Naive thymus-derived CD8-positive, alpha-beta T cell (primary cell): ENCODE measurements around the gene CUL3. TPM values are rescaled to one million over a fixed set of nuclear protein-coding genes. Genes with fewer than 3 reads are reported as not detected.
A peak's percentile ranks its signal among the peaks of the same experiment; 100 is the strongest.
"Not testable (repeated sequence)": the region's sequence is repeated elsewhere in the genome, so short reads cannot be mapped to it uniquely, and the experiment has no call there.

Source experiments
- ATAC-seq, 2 donors: fragments of 150-1000 bp; cut with Tn5 transposase in 1 of 2; sonication (Bioruptor Pico), chemical (Tn5 transposase) in 1 of 2; 1 replicate in 1 of 2; 2 replicates in 1 of 2; pipeline ENCODE4 v1.10.0; 2021; ENCODE audit warnings: mild to moderate bottlenecking in 2 of 2, moderate library complexity in 2 of 2
- POLR2A ChIA-PET: fragments of 350-600 bp; sonication (Branson Sonifier 250); formaldehyde crosslinking; loops from one replicate; lab custom pipeline; 2021; ENCODE audit warnings: antibody characterized with exemption; lab: Charles Lee
- DNase-seq, 10 donors: peaks; one replicate each; pipeline versions ENCODE4 v3.0.0 to v3.0.0-alpha.2; 2020 to 2022
- H3K27ac Mint-ChIP-seq, 10 donors: one replicate each; pipeline ENCODE4 v1.8.0; 2020 to 2022; ENCODE audit warnings: mild to moderate bottlenecking in 10 of 10, mixed read lengths in 10 of 10, moderate library complexity in 4 of 10, inconsistent platforms in 1 of 10
- H3K27me3 Mint-ChIP-seq, 5 donors: one replicate each; pipeline ENCODE4 v1.8.0; 2021 to 2022; ENCODE audit warnings: mixed read lengths in 5 of 5
- H3K36me3 Mint-ChIP-seq, 3 donors: one replicate each; pipeline ENCODE4 v1.8.0; 2020 to 2022; ENCODE audit warnings: mixed read lengths in 3 of 3, mild to moderate bottlenecking in 2 of 3, inconsistent platforms in 1 of 3
- H3K4me1 Mint-ChIP-seq, 4 donors: one replicate each; pipeline ENCODE4 v1.8.0; 2021 to 2022; ENCODE audit warnings: mixed read lengths in 4 of 4
- H3K4me3 Mint-ChIP-seq, 10 donors: one replicate each; pipeline ENCODE4 v1.8.0; 2020 to 2022; ENCODE audit warnings: mild to moderate bottlenecking in 10 of 10, mixed read lengths in 10 of 10, moderate library complexity in 6 of 10, inconsistent platforms in 1 of 10
- H3K9me3 Mint-ChIP-seq, 9 donors: one replicate each; pipeline ENCODE4 v1.8.0; 2020 to 2022; ENCODE audit warnings: mixed read lengths in 9 of 9, mild to moderate bottlenecking in 3 of 9, inconsistent platforms in 1 of 9, moderate library complexity in 1 of 9
- polyA plus RNA-seq, 3 donors: library from polyadenylated mRNA; unstranded; fragments of 300-500 nt; fragmentation: Illumina TruSeq; gene quantifications; one replicate each; pipeline ENCODE4 v1.2.3, GENCODE V29; 2021
- total RNA-seq, 8 experiments: library from RNA in 2 of 8; stranded (reverse) in 2 of 8; gene quantifications; one replicate each; pipeline ENCODE4 v1.2.3 and lab custom pipeline; 2021 to 2026

CUL3 gene
- total and polyA plus RNA-seq, 5 experiments from 2014 or later, result 20.0 to 96.8 (median 57.0) TPM

DNA sequence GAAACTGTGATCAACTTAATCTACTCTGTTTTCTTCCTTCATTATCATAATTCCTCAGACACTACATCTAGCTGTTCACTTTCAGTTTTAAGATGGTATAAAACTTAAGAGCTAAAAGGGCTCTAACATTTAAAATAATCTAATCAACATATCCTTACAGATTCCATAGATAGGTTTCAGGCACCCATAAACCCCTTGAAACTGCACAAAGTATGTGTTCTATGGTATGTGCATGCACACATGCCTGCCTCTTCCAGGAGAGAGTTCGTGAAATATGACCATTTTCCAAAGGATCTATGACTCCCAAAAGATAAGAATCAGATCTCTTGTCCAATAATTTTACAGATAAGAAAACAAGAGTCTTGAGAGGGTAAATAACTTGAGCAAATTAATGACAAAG lies 59.4 kb downstream of the CUL3 start:
- POLR2A ChIA-PET, result no interaction called here

DNA sequence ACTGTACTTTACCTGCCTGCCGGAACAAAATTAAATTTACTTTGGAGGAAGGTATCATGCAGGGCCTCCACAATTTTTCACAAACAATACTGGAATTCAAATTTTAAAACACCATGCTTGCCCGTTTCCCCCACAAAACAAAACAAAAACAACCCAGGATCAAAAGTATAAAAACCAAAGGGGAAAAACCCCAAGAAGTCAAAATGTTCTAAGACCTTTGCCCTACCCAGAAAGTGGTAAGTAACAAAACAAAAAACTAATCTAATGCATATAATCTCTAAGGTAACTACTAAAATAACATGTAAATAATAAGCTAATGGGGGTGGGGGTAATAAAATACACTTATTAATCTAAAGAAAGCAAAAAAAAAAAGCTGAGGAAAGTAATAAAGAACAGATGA lies 60.5 kb downstream of the CUL3 start:
- Mint-ChIP-seq H3K4me1 (peaks cover 43 to 93% (median 76%) of the 10 kb centered on the region in 4 donors), H3K36me3 (peaks cover 0 to 20% (median 4%) of the 10 kb centered on the region in 3 donors), H3K27ac (peak overlapping the region; percentile 6 to 85 (median 45)), H3K4me3 (peak overlapping the region in 9 of 10 donors; percentile 43 to 80 (median 67)), H3K27me3 (no peaks in the 10 kb centered on the region), H3K9me3 (no peaks in the 10 kb centered on the region)
- POLR2A ChIA-PET, result interaction anchor here (0.7 kb wide), 1 partner anchor 51 kb away, joined by 3 read pairs; no protein-coding TSS in a partner anchor
- DNase-seq (no peak), ATAC-seq (no peak)

More for the DNA sequence above, 59.4 kb downstream of the CUL3 start:
- H3K4me1 Mint-ChIP-seq, result peaks cover 37 to 86% (median 69%) of the 10 kb centered on the region in 4 donors
- H3K27me3 Mint-ChIP-seq, result no peaks in the 10 kb centered on the region
- peaks cover 0 to 22% (median 13%) of the 10 kb centered on the region in 3 donors for H3K36me3 Mint-ChIP-seq
- ATAC-seq (no peak), DNase-seq (no peak)
- no peaks in the 10 kb centered on the region for H3K9me3 Mint-ChIP-seq
- H3K4me3 Mint-ChIP-seq, result peak overlapping the region in 8 of 10 donors; percentile 17 to 61 (median 41)
- peak overlapping the region in 4 of 10 donors; percentile 2 to 85 (median 56) for H3K27ac Mint-ChIP-seq

DNA sequence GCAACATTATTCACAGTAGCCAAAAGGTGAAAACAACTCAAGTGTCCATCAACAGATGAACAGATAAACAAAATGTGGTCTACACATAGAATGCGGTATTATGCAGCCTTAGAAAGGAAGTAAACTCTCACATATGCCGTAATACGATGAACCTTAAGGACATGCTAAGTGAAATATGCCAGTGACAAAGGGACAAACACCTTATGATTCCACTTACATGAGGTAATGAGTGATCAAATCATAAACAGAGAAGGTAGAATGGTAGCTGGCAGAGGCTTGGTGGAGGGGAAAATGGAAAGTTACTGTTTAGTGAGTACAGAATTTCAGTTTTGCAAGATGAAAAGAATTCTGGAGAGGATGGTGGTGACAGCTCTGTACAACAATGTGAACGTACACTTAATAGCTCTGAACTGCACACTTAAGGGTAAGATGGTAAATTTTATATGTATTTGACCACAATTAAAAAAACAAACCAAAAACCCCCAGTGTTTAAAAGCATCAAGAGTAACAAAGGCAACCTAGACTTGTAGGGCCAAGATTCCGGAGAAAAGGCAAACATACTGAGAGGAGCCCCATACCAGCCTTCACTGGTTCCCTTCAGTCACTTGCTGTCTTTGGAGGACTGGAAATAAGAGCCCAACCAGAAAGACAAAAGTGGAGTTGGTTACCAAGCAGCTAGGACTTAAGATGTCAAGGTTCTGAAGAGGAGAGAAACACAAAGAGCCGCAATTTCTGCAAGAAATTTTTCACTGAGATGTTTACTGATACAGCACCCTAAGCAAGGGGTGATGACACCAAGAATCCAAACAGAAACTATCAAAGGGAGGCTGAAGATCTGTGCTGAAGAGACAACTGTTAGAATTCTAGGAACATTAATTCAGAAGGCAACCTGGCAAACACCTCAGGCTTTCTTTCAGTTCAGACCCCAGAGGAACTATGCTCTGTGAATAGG lies 61.3 kb downstream of the CUL3 start:
- Mint-ChIP-seq H3K9me3 (no peaks in the 10 kb centered on the region), H3K36me3 (peaks cover 0 to 17% (median 0%) of the 10 kb centered on the region in 3 donors), H3K4me1 (peaks cover 43 to 94% (median 78%) of the 10 kb centered on the region in 4 donors), H3K27me3 (no peaks in the 10 kb centered on the region), H3K27ac (peak overlapping the region; percentile 9 to 85 (median 48)), H3K4me3 (peak overlapping the region; percentile 0 to 80 (median 66))
- peak in 3 of 10 donors; percentile 15 to 26 (median 17) for DNase-seq
- POLR2A ChIA-PET, result interaction anchor here (0.6 kb wide), 1 partner anchor 1869 kb away, joined by 3 read pairs; no protein-coding TSS in a partner anchor
- peak; percentile 51 to 57 for ATAC-seq

DNA sequence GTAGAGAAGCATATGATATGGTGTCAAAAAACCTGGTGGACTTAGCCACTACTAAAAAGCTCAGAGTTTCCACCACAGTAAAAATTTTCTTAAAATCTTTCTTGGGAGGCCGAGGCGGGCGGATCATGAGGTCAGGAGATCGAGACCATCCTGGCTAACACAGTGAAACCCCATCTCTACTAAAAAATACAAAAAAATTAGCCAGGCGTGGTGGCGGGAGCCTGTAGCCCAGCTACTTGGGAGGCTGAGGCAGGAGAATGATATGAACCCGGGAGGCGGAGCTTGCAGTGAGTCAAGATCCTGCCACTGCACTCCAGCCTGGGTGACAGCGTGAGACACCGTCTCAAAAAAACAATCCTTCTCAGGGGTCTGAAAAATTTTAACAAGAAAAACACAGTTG lies 62.7 kb downstream of the CUL3 start:
- H3K9me3 Mint-ChIP-seq, POLR2A ChIA-PET, ATAC-seq, H3K27me3 Mint-ChIP-seq, H3K4me3 Mint-ChIP-seq, DNase-seq: not testable (repeated sequence)
- Mint-ChIP-seq H3K27ac (peak overlapping the region in 1 of 10 donors; percentile 85), H3K4me1 (peaks cover 35 to 92% (median 74%) of the 10 kb centered on the region in 4 donors), H3K36me3 (peaks cover 0 to 14% (median 0%) of the 10 kb centered on the region in 3 donors)

DNA sequence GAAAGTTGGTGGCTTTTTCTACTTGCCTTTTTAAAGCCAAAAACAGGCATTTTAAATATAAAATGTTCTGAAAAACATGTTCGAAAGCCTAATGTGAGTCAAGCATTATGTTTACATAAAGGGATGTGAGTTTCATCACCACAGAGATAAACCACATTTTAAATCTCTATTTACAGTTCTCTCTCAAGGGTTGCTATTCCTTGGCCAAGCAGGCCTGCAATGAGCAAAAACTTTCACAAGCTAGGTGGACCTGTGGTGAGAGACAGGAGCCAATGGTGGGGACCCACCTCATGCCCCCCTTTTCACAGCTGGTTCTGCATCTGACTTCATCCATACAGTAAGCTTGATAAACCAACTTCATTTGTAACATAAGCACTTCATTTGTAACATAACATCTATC lies 65.1 kb downstream of the CUL3 start:
- H3K4me3 Mint-ChIP-seq, result peak overlapping the region in 8 of 10 donors; percentile 28 to 69 (median 44)
- peaks cover 27 to 89% (median 68%) of the 10 kb centered on the region in 4 donors for H3K4me1 Mint-ChIP-seq
- peak overlapping the region in 7 of 10 donors; percentile 31 to 89 (median 67) for H3K27ac Mint-ChIP-seq

DNA sequence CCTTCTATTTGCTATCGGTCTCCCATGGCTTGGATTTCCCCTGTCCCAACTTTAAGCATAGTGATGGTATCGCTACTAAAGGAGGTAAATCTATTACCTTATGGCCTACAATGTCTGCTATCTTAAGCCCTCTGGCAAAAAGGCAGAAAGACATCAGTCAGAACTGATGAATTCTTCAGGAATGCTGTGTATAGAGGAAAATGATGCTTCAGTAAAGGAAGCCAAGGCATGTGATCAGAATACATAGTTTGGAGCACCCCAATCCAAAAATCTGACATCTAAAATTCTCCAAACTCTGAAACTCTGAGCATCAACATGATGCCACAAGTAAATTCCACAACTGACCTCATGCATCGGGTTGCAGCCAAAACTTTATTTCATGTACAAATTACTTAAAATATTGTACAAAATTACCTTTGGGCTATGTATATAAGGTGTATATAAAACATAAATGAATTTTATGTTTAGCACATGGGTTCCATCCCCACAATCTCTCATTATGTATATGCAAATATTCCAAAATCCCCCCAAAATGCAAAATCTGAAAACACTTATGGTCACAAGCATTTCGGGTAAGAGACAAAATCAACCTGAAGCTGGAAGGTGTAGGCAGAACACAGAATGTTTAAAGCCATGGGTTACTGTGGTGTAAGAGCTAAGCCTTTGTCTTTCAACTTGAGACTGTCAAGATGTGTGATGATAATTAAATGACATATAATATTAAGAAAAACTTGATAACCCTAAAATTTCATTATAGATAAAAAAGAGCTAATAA lies 66.2 kb downstream of the CUL3 start:
- Mint-ChIP-seq H3K27ac (peak overlapping the region in 1 of 10 donors; percentile 89), H3K4me1 (peaks cover 18 to 84% (median 62%) of the 10 kb centered on the region in 4 donors), H3K36me3 (peaks cover 0 to 28% (median 7%) of the 10 kb centered on the region in 3 donors), H3K27me3 (no peaks in the 10 kb centered on the region), H3K4me3 (peak overlapping the region in 2 of 10 donors; percentile 17 to 36), H3K9me3 (no peaks in the 10 kb centered on the region)
- POLR2A ChIA-PET, result no interaction called here
- no peak for ATAC-seq
- no peak for DNase-seq

More for the DNA sequence above, 65.1 kb downstream of the CUL3 start:
- ATAC-seq (peak; percentile 37 to 47), DNase-seq (peak in 2 of 10 donors; percentile 8 to 27)
- POLR2A ChIA-PET, result no interaction called here
- no peaks in the 10 kb centered on the region for H3K9me3 Mint-ChIP-seq
- H3K27me3 Mint-ChIP-seq, result no peaks in the 10 kb centered on the region
- H3K36me3 Mint-ChIP-seq, result peaks cover 0 to 23% (median 6%) of the 10 kb centered on the region in 3 donors

DNA sequence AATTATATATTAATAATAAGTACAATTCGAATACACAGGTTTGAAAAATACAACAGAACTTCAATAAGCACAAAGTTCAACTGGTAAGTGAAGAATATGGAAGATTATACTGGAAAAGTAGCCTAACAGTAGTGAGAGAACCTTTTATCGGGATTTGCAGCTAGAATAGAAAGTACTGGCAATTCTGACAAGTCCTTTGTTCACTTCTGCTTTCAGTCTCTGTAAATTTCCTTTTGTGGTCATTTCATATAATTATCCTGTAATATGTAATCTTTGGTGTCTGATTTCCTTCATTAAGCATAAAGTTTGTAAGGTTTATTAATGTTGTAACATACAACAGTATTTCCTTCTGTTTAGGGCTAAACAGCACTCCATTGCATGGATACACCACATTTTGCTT lies 67.2 kb downstream of the CUL3 start:
- no peak for DNase-seq
- Mint-ChIP-seq H3K9me3 (no peaks in the 10 kb centered on the region), H3K27ac (peak overlapping the region in 3 of 10 donors; percentile 12 to 89 (median 19)), H3K36me3 (peaks cover 0 to 33% (median 14%) of the 10 kb centered on the region in 3 donors), H3K27me3 (no peaks in the 10 kb centered on the region), H3K4me1 (peaks cover 12 to 77% (median 56%) of the 10 kb centered on the region in 4 donors), H3K4me3 (peak overlapping the region in 1 of 10 donors; percentile 24)
- POLR2A ChIA-PET, result no interaction called here
- ATAC-seq, result no peak

DNA sequence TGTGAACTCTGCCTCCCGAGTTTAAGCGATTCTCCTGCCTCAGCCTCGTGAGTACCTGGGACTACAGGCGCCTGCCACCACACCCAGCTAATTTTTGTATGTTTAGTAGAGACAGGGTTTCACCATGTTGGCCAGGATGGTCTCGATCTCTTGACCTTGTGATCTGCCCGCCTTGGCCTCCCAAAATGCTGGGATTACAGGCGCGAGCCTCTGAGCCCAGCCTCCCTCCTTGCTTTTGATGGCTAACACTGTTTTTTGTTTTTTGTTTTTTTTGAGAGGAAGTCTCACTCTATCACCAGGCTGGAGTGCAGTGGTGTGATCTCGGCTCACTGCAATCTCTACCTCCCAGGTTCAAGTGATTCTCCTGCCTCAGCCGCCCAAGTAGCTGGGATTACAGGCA lies 68.8 kb downstream of the CUL3 start:
- H3K27me3 Mint-ChIP-seq, H3K4me3 Mint-ChIP-seq, POLR2A ChIA-PET, DNase-seq, H3K9me3 Mint-ChIP-seq, ATAC-seq: not testable (repeated sequence)
- Mint-ChIP-seq H3K36me3 (peaks cover 0 to 41% (median 16%) of the 10 kb centered on the region in 3 donors), H3K27ac (peak overlapping the region in 3 of 10 donors; percentile 29 to 58 (median 51)), H3K4me1 (peaks cover 15 to 64% (median 52%) of the 10 kb centered on the region in 4 donors)

DNA sequence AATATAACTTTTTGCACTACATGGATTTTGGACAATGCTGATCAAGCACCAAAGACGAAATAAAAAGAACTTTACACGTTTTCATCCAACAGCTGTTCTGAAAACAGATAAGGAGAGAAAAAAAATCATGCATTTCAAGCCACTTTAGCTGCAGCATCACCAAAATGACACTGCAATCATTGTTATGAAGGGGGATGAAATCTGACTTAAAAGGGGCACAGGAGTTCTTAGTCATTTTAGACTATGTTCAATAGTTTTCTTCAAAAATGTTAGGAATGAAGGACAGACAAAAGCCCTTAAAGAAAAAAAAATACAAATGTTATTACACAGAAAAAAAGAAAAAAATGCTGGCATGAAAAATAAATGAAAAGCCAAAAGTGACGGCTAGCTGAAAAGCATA lies 71.2 kb downstream of the CUL3 start:
- Mint-ChIP-seq H3K36me3 (peaks cover 0 to 50% (median 16%) of the 10 kb centered on the region in 3 donors), H3K9me3 (no peaks in the 10 kb centered on the region), H3K27ac (peak overlapping the region in 2 of 10 donors; percentile 32 to 49), H3K4me3 (no peak overlapping the region), H3K27me3 (no peaks in the 10 kb centered on the region), H3K4me1 (peaks cover 10 to 49% (median 42%) of the 10 kb centered on the region in 4 donors)
- no peak for ATAC-seq
- POLR2A ChIA-PET, result no interaction called here
- no peak for DNase-seq

DNA sequence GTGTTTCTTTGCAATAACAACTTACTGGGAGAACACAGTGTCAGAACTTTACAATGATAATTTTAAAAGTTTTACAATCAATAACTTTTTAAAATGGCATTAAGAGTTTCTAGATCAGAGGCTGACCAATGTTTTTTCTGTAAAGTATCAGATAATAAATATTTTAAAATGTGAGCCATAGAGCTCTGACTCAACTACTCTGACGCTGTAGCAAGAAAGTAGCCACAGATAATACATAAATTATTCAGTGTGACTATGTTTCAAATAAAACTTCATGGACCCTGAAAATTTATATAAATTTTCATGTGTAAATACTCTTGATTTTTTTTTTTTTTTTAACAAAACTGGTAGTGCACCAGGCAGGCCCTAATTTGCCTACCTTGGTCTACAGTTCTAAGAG lies 77.4 kb downstream of the CUL3 start:
- no peaks in the 10 kb centered on the region for H3K27me3 Mint-ChIP-seq
- no peak overlapping the region for H3K4me3 Mint-ChIP-seq
- DNase-seq (no peak), ATAC-seq (no peak)
- POLR2A ChIA-PET, result no interaction called here
- no peak overlapping the region for H3K27ac Mint-ChIP-seq
- peaks cover 2 to 10% (median 6%) of the 10 kb centered on the region in 4 donors for H3K4me1 Mint-ChIP-seq
- H3K9me3 Mint-ChIP-seq, result no peaks in the 10 kb centered on the region
- peaks cover 9 to 62% (median 22%) of the 10 kb centered on the region in 3 donors for H3K36me3 Mint-ChIP-seq

DNA sequence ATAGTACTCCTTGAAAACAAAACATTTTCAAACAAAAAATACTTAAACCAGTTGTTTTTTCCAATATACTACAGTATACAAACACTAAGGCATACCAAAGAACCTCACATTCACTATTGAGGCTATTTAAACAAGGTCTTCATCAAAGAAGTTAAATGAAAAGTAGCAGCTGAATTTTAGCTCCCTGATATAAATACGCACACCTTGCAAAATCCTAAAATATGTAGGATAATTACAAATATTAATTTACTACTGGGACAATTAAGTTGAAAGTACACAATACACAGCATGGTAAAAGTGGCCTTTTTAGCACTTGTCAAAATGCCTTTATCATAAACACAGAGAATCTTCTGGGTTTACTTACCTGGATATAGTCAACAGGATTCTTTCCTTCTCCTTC lies 78.7 kb downstream of the CUL3 start:
- peaks cover 9 to 66% (median 21%) of the 10 kb centered on the region in 3 donors for H3K36me3 Mint-ChIP-seq
- DNase-seq (no peak), ATAC-seq (no peak)
- H3K27me3 Mint-ChIP-seq, result no peaks in the 10 kb centered on the region
- H3K4me3 Mint-ChIP-seq, result no peak overlapping the region
- POLR2A ChIA-PET, result no interaction called here
- peaks cover 2 to 9% (median 6%) of the 10 kb centered on the region in 4 donors for H3K4me1 Mint-ChIP-seq
- peak overlapping the region in 2 of 10 donors; percentile 10 to 37 for H3K27ac Mint-ChIP-seq
- H3K9me3 Mint-ChIP-seq, result no peaks in the 10 kb centered on the region

DNA sequence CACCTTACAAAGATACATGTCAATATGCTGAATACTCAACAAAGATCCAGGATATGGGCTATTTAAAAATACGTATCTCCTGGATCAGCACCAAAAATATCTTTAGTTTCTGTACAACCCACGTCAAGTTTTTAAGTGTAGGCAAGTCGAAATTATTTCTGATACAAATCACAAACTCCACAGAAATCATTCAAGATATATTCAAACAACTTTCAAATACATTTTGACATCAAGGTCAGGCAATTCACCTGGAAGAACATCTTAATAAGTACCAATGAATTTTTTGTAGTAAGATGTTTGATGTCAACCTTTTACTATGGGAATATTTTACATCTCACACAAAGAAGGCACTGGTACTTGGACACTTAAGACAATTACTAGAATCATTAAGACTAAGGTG lies 86.2 kb downstream of the CUL3 start:
- H3K4me1 Mint-ChIP-seq, result peaks cover 0 to 9% (median 5%) of the 10 kb centered on the region in 4 donors
- H3K27me3 Mint-ChIP-seq, result no peaks in the 10 kb centered on the region
- POLR2A ChIA-PET, result interaction anchor here (0.6 kb wide), 1 partner anchor 59 kb away, joined by 5 read pairs; no protein-coding TSS in a partner anchor
- H3K9me3 Mint-ChIP-seq, result no peaks in the 10 kb centered on the region
- no peak for DNase-seq
- H3K4me3 Mint-ChIP-seq, result no peak overlapping the region
- ATAC-seq, result no peak
- H3K36me3 Mint-ChIP-seq, result peaks cover 18 to 79% (median 33%) of the 10 kb centered on the region in 3 donors
- peak overlapping the region in 3 of 10 donors; percentile 5 to 37 (median 16) for H3K27ac Mint-ChIP-seq
